H9 (cell line): ENCODE data around the gene MAGI1. TPM values are rescaled to one million over a fixed set of nuclear protein-coding genes. Genes with fewer than 3 reads are reported as not detected.

Source experiments
- DNase-seq: peaks from one replicate; pipeline ENCODE4 v3.0.0-alpha.2; 2017
- H2AFZ ChIP-seq: one replicate; pipeline ENCODE4 v1.6.1; 2013; ENCODE audit warnings: mild to moderate bottlenecking, low read length, control low read depth, moderate library complexity
- H2AK5ac ChIP-seq: 2 replicates; pipeline ENCODE4 v1.6.1; 2013; ENCODE audit warnings: low read length, control low read depth, mixed read lengths; ENCODE audit not compliant: insufficient read length
- H2BK120ac ChIP-seq: one replicate; pipeline ENCODE4 v1.6.1; 2013; ENCODE audit warnings: low read depth, mild to moderate bottlenecking, low read length, control low read depth, inconsistent platforms; ENCODE audit not compliant: poor library complexity, severe bottlenecking
- H2BK12ac ChIP-seq: 2 replicates; pipeline ENCODE4 v1.6.1; 2013; ENCODE audit warnings: low read length, control low read depth, mixed read lengths, low read depth; ENCODE audit not compliant: insufficient read length
- H2BK15ac ChIP-seq: 2 replicates; pipeline ENCODE4 v1.6.1; 2013; ENCODE audit warnings: low read depth, low read length, control low read depth
- H2BK20ac ChIP-seq: one replicate; pipeline ENCODE4 v1.6.1; 2013; ENCODE audit warnings: low read depth, mild to moderate bottlenecking, low read length, control low read depth, inconsistent platforms; ENCODE audit not compliant: poor library complexity, severe bottlenecking
- H2BK5ac ChIP-seq: 2 replicates; pipeline ENCODE4 v1.6.1; 2013; ENCODE audit warnings: low read length, control low read depth, mixed read lengths; ENCODE audit not compliant: insufficient read length
- H3K14ac ChIP-seq: 2 replicates; pipeline ENCODE4 v1.6.1; 2013; ENCODE audit warnings: low read length, control low read depth; ENCODE audit not compliant: insufficient read depth
- H3K18ac ChIP-seq: 2 replicates; pipeline ENCODE4 v1.6.1; 2013; ENCODE audit warnings: low read depth, mild to moderate bottlenecking, mixed read lengths, low read length, control low read depth; ENCODE audit not compliant: insufficient read length
- H3K23ac ChIP-seq: 2 replicates; pipeline ENCODE4 v1.6.1; 2013; ENCODE audit warnings: low read length, control low read depth, mixed read lengths, low read depth; ENCODE audit not compliant: insufficient read length
- H3K23me2 ChIP-seq: 2 replicates; pipeline ENCODE4 v1.6.1; 2013; ENCODE audit warnings: low read depth, mild to moderate bottlenecking, mixed read lengths, low read length, control low read depth; ENCODE audit not compliant: insufficient read length, poor library complexity, severe bottlenecking
- H3K27ac ChIP-seq: 2 replicates; pipeline ENCODE4 v1.5.1; 2013; ENCODE audit warnings: low read length, control low read depth, mixed read lengths, low read depth; ENCODE audit not compliant: insufficient read length
- H3K27me3 ChIP-seq: 2 replicates; pipeline ENCODE4 v1.6.1; 2013; ENCODE audit warnings: low read length, control low read depth, inconsistent platforms; ENCODE audit not compliant: insufficient read depth
- H3K4ac ChIP-seq: 2 replicates; pipeline ENCODE4 v1.6.1; 2013; ENCODE audit warnings: low read depth, mild to moderate bottlenecking, control low read depth, inconsistent platforms, low read length, moderate library complexity
- H3K4me1 ChIP-seq: 2 replicates; pipeline ENCODE4 v1.6.1; 2013; ENCODE audit warnings: low read length, control low read depth, inconsistent platforms; ENCODE audit not compliant: insufficient read depth
- H3K4me2 ChIP-seq: 2 replicates; pipeline ENCODE4 v1.6.1; 2013; ENCODE audit warnings: low read length, control low read depth, mixed read lengths; ENCODE audit not compliant: insufficient read length, insufficient read depth
- H3K56ac ChIP-seq: 2 replicates; pipeline ENCODE4 v1.6.1; 2013; ENCODE audit warnings: low read depth, mild to moderate bottlenecking, mixed read lengths, low read length, control low read depth; ENCODE audit not compliant: insufficient read length
- H3K79me1 ChIP-seq: 2 replicates; pipeline ENCODE4 v1.6.1; 2013; ENCODE audit warnings: low read depth, mild to moderate bottlenecking, moderate library complexity, low read length, control low read depth, inconsistent platforms; ENCODE audit not compliant: insufficient read depth, poor library complexity, severe bottlenecking
- H3K79me2 ChIP-seq: 2 replicates; pipeline ENCODE4 v1.6.1; 2013; ENCODE audit warnings: low read length, control low read depth, inconsistent platforms; ENCODE audit not compliant: insufficient read depth
- H3K9ac ChIP-seq: 2 replicates; pipeline ENCODE4 v1.6.1; 2013; ENCODE audit warnings: low read length, control low read depth, mixed read lengths; ENCODE audit not compliant: insufficient read length; ENCODE audit errors: extremely low read depth
- H3K9me3 ChIP-seq: one replicate; pipeline ENCODE4 v1.6.1; 2013; ENCODE audit warnings: low read depth, low read length, inconsistent platforms; ENCODE audit not compliant: control insufficient read depth
- H3T11ph ChIP-seq: one replicate; pipeline ENCODE4 v1.6.1; 2013; ENCODE audit warnings: mild to moderate bottlenecking, low read length, control low read depth, inconsistent platforms
- H4K20me1 ChIP-seq: one replicate; pipeline ENCODE4 v1.6.1; 2013; ENCODE audit not compliant: control insufficient read depth, insufficient read length, insufficient read depth
- H4K5ac ChIP-seq: 2 replicates; pipeline ENCODE4 v1.6.1; 2013; ENCODE audit warnings: low read depth, mild to moderate bottlenecking, mixed read lengths, low read length, control low read depth; ENCODE audit not compliant: insufficient read length
- H4K8ac ChIP-seq: replicated peaks from 2 replicates; pipeline ENCODE4 v1.6.1; 2013; ENCODE audit warnings: low read length, control low read depth, mixed read lengths, low read depth; ENCODE audit not compliant: insufficient read length
- H4K91ac ChIP-seq: 2 replicates; pipeline ENCODE4 v1.6.1; 2013; ENCODE audit warnings: low read depth, mild to moderate bottlenecking, moderate library complexity, mixed read lengths, low read length, control low read depth; ENCODE audit not compliant: insufficient read length
- H3K27ac Mint-ChIP-seq, 3 experiments: 2 replicates in 2 of 3; 3 replicates in 1 of 3; pipeline ENCODE4 v1.8.0; 2020 to 2021; ENCODE audit warnings: mixed read lengths in 3 of 3, mild to moderate bottlenecking in 1 of 3, moderate library complexity in 1 of 3
- H3K27me3 Mint-ChIP-seq: 2 replicates; pipeline ENCODE4 v1.8.0; 2021; ENCODE audit warnings: low read depth, mild to moderate bottlenecking, moderate library complexity, mixed read lengths
- H3K36me3 Mint-ChIP-seq, 3 experiments: 2 replicates in 2 of 3; 3 replicates in 1 of 3; pipeline ENCODE4 v1.8.0; 2020 to 2021; ENCODE audit warnings: low read depth in 3 of 3, mixed read lengths in 3 of 3; ENCODE audit not compliant: insufficient read depth in 1 of 3
- H3K4me1 Mint-ChIP-seq, 2 experiments: 2 replicates each; pipeline ENCODE4 v1.8.0; 2020; ENCODE audit warnings: mixed read lengths in 2 of 2
- H3K4me3 Mint-ChIP-seq, 2 experiments: 2 replicates in 1 of 2; 3 replicates in 1 of 2; pipeline ENCODE4 v1.8.0; 2020 to 2021; ENCODE audit warnings: mild to moderate bottlenecking in 2 of 2, mixed read lengths in 2 of 2, moderate library complexity in 1 of 2
- H3K9me3 Mint-ChIP-seq, 2 experiments: 2 replicates in 1 of 2; 3 replicates in 1 of 2; pipeline ENCODE4 v1.8.0; 2020; ENCODE audit warnings: mild to moderate bottlenecking in 2 of 2, mixed read lengths in 2 of 2, moderate library complexity in 1 of 2
- WGBS: extraction: QIAGEN DNeasy Blood & Tissue Kit; methylation state at CpG from one replicate; pipeline ENCODE4 v1.1.7; 2013; ENCODE audit warnings: missing lambda C conversion rate, low lambda C conversion rate, mixed read lengths; ENCODE audit not compliant: insufficient read length; ENCODE audit errors: extremely low coverage; 5-methylcytosine and 5-hydroxymethylcytosine counted together
- total RNA-seq: library from RNA; stranded (reverse); gene quantifications from 2 replicates; pipeline ENCODE4 v1.2.1, GENCODE V29; 2021
- TF ChIP-seq, protein P1 (sequence below): fragments of 200-600 bp; sonication (generic); conservative IDR thresholded peaks from 3 replicates; pipeline ENCODE4 v1.8.0; 2021; ENCODE audit warnings: antibody characterized with exemption, mild to moderate bottlenecking

MAGI1 gene
- total RNA-seq, 1 experiment from 2014 or later, result 65.7 TPM

DNA sequence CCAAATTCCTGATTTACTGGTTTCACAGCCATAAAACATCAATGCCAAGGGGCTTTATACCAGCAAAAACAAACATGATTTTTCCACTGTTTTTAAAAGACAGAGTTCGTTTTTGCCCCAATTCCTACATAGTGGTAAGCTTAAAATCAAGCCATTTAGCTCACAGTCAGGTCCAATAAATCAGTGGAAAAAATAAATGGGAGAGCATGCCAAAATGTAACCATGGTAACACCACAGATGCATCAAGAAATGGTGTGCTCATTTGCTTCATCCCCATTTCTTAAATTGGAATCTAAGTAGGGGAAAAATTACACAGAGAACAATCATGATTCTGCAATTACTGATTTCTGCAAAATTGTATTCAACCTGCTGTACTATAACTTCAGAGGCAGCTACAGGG lies 418.8 kb downstream of the MAGI1 start:
- Histone ChIP-seq H2BK15ac (no peak overlapping the region), H2BK5ac (no peak overlapping the region), H3K23me2 (no peaks in the 10 kb centered on the region), H4K5ac (no peak overlapping the region), H2AFZ (no peak overlapping the region), H3T11ph (no peak overlapping the region), H3K9ac (no peak overlapping the region), H4K8ac (no peak overlapping the region), H2BK20ac (no peak overlapping the region), H2BK120ac (no peak overlapping the region), H4K20me1 (no peaks in the 10 kb centered on the region), H2BK12ac (no peak overlapping the region), H3K79me2 (no peaks in the 10 kb centered on the region), H3K27ac (no peak overlapping the region), H2AK5ac (no peak overlapping the region), H3K23ac (no peak overlapping the region), H3K56ac (no peak overlapping the region), H3K4me1 (peaks cover 7% of the 10 kb centered on the region; the same call in 1 of the 2 replicates), H4K91ac (no peak overlapping the region), H3K14ac (no peak overlapping the region), H3K27me3 (no peaks in the 10 kb centered on the region), H3K79me1 (no peaks in the 10 kb centered on the region), H3K9me3 (no peaks in the 10 kb centered on the region), H3K4ac (no peak overlapping the region), H3K4me2 (no peak overlapping the region), H3K18ac (no peak overlapping the region)
- TF ChIP-seq, protein P1, sequence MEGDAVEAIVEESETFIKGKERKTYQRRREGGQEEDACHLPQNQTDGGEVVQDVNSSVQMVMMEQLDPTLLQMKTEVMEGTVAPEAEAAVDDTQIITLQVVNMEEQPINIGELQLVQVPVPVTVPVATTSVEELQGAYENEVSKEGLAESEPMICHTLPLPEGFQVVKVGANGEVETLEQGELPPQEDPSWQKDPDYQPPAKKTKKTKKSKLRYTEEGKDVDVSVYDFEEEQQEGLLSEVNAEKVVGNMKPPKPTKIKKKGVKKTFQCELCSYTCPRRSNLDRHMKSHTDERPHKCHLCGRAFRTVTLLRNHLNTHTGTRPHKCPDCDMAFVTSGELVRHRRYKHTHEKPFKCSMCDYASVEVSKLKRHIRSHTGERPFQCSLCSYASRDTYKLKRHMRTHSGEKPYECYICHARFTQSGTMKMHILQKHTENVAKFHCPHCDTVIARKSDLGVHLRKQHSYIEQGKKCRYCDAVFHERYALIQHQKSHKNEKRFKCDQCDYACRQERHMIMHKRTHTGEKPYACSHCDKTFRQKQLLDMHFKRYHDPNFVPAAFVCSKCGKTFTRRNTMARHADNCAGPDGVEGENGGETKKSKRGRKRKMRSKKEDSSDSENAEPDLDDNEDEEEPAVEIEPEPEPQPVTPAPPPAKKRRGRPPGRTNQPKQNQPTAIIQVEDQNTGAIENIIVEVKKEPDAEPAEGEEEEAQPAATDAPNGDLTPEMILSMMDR, result no peak
- H3K27ac Mint-ChIP-seq, result peak overlapping the region in 1 of 3 experiments; percentile 36; a peak in 1 of 7 replicates
- H3K9me3 Mint-ChIP-seq, result no peaks in the 10 kb centered on the region
- H3K36me3 Mint-ChIP-seq, result no peaks in the 10 kb centered on the region
- peaks cover 34 to 36% of the 10 kb centered on the region in 2 experiments for H3K4me1 Mint-ChIP-seq
- WGBS, result no CpG with 5 or more reads among the region's 1 CpG
- no peak for DNase-seq
- no peaks in the 10 kb centered on the region for H3K27me3 Mint-ChIP-seq
- H3K4me3 Mint-ChIP-seq, result no peak overlapping the region
